IPS-NIHi11 (cell line): ENCODE data around the gene ALOX5AP.

Experiments used
- DNase-seq: peaks from one replicate; pipeline ENCODE4 v3.0.0; 2012; ENCODE audit warnings: mixed read lengths, low spot score

The ALOX5AP gene

GRCh38 chr13:30759748-30760147 is 24.4 kb downstream of the ALOX5AP start:
- DNase-seq: no peak

DNA sequence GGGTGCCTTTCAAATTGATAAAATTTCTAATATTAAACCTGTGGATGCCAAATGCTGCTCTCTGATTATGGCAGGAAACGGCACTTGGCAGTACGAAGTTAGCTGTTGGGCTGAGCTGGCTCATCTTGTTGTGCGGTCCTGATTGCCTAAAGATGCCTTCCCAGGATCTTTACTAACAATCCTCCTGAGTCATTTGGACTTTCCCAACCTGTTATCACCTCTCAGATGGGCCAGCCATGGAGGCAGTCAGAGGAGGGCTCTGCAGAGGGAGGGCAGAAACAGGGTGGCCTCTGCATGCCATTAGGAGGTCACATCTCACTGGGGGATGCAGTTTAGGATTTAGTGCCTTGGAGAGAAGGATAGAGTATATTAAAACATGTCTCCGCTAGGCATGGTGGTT is 27.3 kb downstream of the ALOX5AP start:
- no peak for DNase-seq

DNA sequence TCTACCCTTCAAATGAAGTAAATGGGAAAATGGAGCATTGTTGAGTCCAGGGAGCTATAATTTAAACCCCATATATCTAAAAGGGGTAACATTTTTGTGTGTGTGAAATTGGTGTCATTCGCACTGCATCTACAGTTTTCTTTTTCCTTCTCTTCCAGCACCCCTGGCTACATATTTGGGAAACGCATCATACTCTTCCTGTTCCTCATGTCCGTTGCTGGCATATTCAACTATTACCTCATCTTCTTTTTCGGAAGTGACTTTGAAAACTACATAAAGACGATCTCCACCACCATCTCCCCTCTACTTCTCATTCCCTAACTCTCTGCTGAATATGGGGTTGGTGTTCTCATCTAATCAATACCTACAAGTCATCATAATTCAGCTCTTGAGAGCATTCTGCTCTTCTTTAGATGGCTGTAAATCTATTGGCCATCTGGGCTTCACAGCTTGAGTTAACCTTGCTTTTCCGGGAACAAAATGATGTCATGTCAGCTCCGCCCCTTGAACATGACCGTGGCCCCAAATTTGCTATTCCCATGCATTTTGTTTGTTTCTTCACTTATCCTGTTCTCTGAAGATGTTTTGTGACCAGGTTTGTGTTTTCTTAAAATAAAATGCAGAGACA is 28.6 kb downstream of the ALOX5AP start:
- no peak for DNase-seq

- no peak for DNase-seq
Measured at GRCh38 chr13:30766231-30766630, 30.9 kb downstream of the ALOX5AP start.

- no peak for DNase-seq
Measured at GRCh38 chr13:30770929-30771328, 35.6 kb downstream of the ALOX5AP start.

DNA sequence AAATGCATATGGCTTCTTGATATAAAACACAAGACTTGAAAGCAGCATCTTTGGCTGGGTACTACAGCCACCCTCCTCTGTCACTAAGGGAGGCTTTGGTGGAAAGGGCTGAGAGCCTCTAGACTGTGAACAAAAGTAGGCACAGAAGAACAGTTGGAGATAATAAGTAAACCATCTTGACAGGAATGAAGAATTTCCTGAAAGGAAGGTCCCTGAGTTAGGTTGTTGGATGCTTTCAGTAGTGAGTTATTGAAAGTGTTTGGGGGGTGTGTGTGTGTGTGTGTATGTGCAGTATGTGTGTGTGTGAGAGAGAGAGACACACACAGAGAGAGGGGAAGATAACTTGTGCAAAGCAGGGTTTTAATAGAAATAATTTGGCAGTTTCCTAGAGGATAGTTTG is 38.2 kb downstream of the ALOX5AP start:
- DNase-seq: no peak

DNA sequence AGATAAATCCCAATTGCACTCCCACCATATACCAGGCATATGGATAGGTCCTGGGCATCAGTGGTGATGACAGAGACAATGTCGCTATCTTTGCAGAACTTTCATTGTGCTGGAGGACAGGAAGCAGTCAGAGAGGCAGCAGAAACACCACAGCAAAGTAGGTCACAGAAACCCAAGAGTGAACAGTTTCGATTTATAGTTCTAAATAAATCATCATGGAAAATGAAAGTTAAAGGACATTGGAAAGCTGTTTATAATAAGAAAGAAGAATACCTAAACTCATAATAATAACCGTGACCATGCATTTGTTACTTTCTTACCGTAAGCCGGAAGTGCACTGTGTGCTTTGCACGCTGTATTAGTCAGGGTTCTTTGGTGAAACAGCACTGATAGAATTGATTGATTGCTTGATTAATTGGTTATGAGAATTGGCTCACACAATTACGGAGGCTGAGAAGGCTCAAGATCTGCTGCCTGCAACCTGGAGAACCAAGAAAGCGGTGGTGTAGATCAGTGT is 38.9 kb downstream of the ALOX5AP start:
- no peak for DNase-seq

DNA sequence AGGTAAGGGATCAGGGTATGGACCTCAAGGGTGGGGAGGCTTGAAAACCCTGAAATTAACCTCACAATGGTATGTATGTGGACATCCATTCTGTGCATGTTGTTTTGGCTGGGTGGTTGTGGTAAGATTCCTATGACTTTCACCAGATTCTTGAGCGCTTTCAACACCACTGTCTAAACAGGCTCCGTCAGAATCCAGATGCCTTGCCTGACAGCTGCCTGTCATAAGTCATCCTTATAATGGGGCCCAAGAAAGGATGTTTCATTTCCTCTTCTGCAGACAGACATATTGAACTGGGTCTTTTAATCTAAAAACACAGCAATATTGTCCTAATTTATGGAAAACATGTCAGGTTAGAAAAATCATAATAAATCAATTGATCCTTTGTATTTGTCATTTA is 41.3 kb downstream of the ALOX5AP start:
- DNase-seq: no peak

DNA sequence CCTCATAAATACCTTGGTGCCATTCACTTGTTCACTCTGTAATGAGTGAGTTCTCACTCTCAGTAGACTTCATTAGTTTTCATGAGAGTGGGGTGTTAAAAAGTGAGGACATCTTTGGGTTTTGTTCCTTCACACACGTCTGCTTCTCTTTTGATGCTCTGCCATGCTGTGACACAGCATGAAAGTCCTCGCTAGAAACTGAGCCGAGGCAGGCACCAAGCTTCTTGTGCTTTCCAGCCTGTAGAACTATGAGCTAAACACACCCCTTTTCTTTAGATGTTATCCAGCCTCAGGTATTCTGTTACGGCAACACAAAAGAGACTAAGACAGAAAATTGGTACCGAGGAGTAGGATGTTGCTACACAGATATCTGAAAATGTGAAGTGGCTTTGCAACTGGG is 43.7 kb downstream of the ALOX5AP start:
- DNase-seq: no peak

GRCh38 chr13:30779608-30780007 is 44.3 kb downstream of the ALOX5AP start:
- no peak for DNase-seq

GRCh38 chr13:30780338-30780981 is 45.1 kb downstream of the ALOX5AP start:
- DNase-seq: no peak

DNA sequence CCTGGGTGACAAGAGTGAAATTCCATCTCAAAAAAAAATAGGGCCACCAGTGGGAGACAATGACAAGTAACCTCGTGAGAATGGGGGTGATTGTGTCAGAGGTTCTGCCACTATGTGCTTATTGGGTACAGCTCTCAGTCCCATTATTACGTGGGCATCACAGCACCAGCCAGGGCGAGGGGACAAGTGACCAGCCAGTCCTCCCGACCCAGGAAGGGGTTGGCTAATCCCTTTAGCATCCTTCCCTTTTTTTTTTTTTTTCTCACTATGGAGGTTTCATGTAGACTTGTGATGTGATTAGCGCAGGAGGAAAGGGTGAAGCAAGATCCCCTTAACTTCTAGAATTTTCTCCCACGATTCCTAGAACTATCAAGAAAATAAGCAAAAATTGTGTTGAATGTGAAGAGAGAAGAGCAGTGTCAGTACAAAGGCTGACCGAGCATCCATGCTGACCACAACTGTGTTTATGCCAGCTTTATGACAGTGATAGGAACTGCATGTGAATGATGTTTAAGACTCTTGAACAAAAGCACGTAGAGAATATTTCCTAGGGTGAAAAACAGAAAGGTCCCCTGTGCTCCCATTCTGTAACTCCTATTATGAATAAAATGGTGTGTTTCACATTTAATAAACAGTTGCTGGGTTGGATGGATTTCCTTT is 50.0 kb downstream of the ALOX5AP start:
- no peak for DNase-seq

GRCh38 chr13:30786648-30787047 is 51.3 kb downstream of the ALOX5AP start:
- DNase-seq: no peak

DNA sequence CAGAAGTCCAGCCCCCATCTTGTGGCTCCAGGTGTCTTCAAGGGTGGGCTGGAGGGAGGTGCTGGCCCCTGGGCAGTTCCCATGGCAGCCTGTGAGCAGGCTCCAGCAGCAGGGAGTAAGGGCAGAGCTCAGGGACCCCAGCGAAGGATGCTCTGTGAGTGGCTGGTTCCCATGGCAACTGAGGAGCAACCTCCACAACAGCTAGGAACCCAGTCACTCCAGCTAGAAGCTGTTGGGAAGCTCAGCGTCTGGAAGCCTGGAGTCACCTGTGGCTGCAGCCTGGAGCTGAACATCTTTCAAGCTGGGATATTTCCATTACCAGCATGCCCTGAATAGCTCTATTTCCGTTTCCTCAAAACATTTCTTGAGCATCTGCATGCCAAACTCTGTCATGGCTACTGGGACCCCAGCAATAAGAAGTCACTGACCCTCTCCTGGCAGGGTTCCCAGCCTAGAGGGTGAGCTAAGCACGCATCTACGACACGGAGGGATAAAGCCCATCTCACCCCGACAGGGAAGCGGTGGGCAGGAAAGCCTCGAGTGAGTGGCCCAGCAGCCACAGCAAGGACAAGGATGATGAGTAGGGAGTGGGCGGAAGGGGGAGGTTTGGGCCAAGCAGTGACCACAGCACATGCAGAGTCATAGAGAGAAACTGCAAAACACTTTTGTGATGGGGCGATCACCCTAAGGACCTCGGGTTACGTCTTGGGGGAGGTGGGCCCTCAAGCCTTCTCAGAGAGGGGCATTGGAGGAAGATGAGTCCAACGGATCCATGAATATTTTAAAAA is 52.6 kb downstream of the ALOX5AP start:
- DNase-seq: no peak

DNA sequence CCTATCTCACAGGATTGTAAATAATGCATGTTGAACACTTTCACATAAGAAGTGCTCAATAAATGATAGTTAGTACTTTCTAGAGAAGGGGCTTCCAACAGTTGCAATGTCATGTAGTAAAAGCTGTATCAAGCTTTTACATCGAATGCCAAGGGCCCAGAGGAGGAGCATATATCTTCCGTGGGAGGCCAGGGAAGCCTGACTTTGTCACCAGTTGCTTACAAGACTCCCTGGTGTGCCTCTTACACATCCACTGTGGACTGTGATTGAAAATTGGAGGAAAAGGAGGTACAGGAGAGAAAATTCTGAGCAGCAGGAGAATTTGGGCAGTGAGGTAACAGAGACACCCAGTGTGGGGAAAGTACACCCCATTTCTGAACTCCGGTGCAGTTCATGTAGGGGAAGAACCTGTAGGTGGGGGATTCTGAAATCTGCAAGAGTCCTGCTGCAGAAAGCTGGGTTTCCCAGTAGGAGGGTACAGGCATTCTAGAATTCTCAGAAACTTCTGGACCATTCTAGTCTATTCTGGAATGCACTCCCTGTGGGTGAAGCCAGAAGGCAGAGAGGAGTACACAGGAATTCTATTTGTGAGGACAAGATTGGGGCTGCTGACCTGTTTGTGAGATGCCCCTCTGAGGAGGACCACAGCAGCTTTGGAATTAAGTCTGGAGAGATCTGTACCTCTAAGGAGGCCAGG is 54.0 kb downstream of the ALOX5AP start:
- DNase-seq: no peak

GRCh38 chr13:30790592-30790991 is 55.2 kb downstream of the ALOX5AP start:
- no peak for DNase-seq

GRCh38 chr13:30791354-30792001 is 56.1 kb downstream of the ALOX5AP start:
- no peak for DNase-seq

DNA sequence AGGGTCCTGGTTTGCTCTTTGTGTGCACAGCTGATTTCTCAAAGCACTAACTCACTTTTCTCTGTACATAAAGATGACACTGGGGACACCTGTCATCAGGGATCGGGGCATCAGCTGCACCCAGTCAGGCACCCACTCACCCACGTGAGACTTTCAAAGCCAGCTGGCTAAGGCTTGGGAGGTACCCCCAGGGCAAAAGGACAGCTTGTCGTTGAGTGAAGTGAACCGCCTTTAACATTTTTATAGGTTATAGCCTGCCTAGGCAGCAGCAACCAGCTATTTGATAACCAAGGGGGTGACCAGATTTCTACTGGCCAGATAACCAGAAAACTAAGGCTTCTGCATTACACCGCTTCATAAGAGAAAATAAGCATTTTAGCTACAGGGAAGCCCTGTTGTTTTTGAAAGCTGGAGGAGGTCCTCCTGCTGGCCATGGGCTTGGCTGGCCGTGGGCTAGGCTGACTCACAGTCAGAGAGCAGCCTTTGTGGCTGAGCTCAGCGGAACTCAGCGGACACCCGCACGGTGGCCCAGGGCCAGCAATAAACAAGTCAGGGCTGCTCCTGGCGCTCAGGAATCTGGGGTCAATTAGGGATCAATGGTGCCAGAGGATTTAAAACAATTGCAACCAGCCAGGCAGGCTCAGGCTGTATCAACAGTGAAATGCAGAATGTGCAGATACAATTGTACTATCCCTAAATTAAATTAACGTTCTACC is 57.1 kb downstream of the ALOX5AP start:
- DNase-seq: peak; percentile 82

DNA sequence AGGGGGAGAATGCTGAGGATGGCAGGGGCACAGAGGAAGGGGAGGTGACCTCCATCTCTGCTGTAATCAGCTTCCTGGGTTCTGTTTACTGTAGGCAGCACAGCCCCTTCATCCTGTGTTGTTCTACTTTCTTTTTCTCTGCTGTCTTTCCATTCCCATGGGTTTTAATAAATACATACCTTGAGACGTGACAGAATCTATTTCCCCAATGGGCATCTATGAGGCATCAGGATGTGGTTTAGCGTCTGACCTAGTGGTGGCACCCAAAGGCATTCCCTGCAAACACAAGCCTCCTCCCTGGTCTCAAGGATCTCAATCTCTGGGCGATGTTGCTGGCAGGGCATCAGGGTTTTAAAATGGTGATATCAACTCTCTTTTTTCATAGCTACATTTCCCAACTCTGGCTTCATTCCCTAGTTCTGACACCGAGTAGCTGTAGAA is 60.8 kb downstream of the ALOX5AP start:
- no peak for DNase-seq
